ENCODE data around the gene WNT2B.
"Not testable (repeated sequence)": the region's sequence is repeated elsewhere in the genome, so short reads cannot be mapped to it uniquely, and the experiment has no call there.

WNT2B gene

DNA sequence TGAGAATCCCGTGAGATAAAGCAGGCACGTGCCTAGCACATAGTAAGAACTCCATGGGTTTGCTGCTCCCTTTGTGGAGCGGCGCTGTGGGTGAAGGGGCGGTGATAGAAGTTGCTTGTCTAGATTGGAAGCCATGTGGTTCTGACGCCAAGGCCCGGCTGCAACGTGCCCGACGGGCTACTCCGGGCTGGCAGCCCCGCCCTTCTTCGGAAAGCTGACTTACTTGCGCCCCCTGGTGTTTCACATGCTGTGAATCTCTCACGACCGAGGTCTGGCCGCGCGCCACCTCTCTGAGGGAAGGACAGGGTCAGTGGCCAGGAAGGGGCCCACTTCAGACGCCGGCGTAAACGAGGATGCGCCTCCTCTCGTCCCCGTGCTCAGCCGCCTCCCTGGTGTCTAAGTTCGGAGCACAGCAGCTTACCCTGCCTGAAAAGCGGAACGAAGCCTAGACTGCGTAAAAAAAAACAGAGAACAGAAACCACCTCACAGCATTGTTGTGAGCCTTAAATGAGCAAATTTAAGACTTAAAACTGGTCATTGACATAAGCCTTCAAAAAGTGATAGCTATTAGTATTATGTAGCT lies 42.6 kb upstream of the WNT2B start:
- H3K4me3 ChIP-seq (ENCODE audit: low read depth, low read length) = peak overlapping the region; percentile 15
- TF ChIP-seq, protein P1, sequence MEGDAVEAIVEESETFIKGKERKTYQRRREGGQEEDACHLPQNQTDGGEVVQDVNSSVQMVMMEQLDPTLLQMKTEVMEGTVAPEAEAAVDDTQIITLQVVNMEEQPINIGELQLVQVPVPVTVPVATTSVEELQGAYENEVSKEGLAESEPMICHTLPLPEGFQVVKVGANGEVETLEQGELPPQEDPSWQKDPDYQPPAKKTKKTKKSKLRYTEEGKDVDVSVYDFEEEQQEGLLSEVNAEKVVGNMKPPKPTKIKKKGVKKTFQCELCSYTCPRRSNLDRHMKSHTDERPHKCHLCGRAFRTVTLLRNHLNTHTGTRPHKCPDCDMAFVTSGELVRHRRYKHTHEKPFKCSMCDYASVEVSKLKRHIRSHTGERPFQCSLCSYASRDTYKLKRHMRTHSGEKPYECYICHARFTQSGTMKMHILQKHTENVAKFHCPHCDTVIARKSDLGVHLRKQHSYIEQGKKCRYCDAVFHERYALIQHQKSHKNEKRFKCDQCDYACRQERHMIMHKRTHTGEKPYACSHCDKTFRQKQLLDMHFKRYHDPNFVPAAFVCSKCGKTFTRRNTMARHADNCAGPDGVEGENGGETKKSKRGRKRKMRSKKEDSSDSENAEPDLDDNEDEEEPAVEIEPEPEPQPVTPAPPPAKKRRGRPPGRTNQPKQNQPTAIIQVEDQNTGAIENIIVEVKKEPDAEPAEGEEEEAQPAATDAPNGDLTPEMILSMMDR (IDR thresholded peaks at IDR 0.05; ENCODE audit: low read depth, low read length, missing control alignments) = peak; percentile 75

DNA sequence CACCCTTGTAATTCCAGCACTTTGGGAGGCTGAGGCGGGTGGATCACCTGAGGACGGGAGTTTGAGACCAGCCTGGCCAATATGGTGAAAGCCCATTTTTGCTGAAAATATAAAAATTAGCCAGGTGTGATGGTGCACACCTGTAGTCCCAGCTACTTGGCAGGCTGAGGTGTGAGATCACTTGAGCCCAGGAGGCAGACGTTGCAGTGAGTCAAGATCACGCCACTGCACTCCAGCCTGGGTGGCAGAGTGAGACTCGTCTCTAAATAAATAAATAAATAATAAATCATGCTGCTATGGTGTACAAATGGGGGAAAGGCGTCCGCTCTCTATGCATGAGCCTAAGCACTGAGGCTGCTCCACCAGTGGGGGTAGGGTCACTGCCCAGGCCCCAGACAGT lies 38.4 kb upstream of the WNT2B start:
- H3K4me3 ChIP-seq (ENCODE audit: low read depth, low read length); DNase-seq (ENCODE audit: low read depth): not testable (repeated sequence)

More for the DNA sequence above, 42.6 kb upstream of the WNT2B start:
- peak; percentile 93 for DNase-seq (ENCODE audit: low read depth)

DNA sequence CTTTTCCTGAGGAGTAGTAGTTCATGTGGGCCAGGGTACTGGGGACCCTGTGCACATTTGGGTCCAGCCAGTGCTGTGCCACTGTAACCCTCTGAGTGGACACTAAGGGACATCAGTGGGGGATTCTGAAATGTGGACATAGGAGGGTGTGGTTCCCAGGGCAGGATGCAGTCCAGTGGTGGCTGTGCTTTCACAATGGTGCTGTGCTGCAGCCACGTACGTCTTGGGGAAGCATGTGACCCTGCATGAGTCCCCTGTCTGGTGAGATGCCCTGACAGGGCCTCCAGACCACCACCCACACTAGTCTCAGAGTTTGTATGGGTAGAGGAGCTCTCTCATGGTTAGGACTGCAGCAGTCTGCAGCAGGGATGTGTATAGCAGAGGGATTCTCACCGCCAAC lies 37.8 kb upstream of the WNT2B start:
- no peak for DNase-seq (ENCODE audit: low read depth)
- TF ChIP-seq, protein P1 (IDR thresholded peaks at IDR 0.05; ENCODE audit: low read depth, low read length, missing control alignments) = no peak
- H3K4me3 ChIP-seq (ENCODE audit: low read depth, low read length) = no peak overlapping the region

DNA sequence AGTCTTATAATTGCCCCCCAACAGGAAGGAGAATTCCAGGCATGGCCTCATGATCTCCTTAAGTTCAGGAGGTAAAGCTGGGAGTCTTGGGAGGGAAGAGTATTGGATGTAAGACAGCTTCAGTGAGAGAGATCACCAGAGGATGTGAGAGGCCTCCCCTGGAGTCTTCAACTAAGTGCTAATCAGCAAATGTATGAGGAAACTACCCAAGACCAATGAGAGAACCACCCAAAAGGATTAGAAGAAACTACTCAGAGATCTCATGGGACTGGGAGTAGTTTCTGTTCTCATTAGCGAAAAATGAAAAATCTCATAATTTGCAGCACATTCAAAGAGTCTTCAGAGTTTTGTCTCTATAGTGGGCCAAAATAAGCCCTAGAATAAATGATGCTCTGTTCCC lies 36.6 kb upstream of the WNT2B start:
- DNase-seq (ENCODE audit: low read depth) = no peak
- TF ChIP-seq, protein P1 (IDR thresholded peaks at IDR 0.05; ENCODE audit: low read depth, low read length, missing control alignments) = no peak

DNA sequence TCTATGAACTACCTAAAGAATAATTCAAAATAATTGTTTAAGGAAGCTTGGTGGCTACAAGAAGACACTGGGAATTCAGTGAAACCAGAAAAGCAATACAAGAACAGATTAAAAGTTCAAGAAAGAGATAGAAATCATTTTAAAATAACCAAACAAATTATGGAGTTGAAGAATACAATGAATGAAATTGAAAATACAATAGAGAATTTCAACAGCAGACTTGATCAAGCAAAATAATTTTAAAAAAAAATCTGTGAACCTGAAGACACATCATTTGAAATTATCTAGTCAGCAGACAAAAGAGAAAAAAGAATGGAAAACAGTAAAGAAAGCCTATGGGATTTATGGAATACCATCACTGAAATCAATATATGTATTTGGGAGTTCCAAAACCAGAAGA lies 31.2 kb upstream of the WNT2B start:
- H3K4me3 ChIP-seq (ENCODE audit: low read depth, low read length) = no peak overlapping the region
- DNase-seq (ENCODE audit: low read depth) = no peak

More for the DNA sequence above, 36.6 kb upstream of the WNT2B start:
- H3K4me3 ChIP-seq (ENCODE audit: low read depth, low read length) = no peak overlapping the region

DNA sequence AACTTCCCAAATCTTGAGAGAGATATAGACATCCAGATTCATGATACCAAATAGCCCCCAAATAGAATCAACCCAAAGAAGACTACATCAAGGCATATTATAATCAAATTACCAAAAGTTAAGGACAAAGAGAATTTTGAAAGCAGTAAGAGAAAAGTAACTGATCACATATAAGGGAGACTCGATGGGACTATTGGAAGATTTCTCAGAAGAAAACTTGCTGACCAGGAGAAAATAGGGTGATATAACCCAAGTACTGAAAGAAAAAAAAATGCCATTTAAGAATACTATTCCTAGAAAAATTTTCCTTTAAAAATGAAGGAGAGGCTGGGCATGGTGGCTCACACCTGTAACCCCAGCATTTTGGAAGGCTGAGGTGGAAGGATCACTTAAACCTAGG lies 30.5 kb upstream of the WNT2B start:
- no peak for DNase-seq (ENCODE audit: low read depth)
- TF ChIP-seq, protein P1 (IDR thresholded peaks at IDR 0.05; ENCODE audit: low read depth, low read length, missing control alignments) = no peak
- no peak overlapping the region for H3K4me3 ChIP-seq (ENCODE audit: low read depth, low read length)

More for the DNA sequence above, 31.2 kb upstream of the WNT2B start:
- TF ChIP-seq, protein P1 (IDR thresholded peaks at IDR 0.05; ENCODE audit: low read depth, low read length, missing control alignments) = no peak

DNA sequence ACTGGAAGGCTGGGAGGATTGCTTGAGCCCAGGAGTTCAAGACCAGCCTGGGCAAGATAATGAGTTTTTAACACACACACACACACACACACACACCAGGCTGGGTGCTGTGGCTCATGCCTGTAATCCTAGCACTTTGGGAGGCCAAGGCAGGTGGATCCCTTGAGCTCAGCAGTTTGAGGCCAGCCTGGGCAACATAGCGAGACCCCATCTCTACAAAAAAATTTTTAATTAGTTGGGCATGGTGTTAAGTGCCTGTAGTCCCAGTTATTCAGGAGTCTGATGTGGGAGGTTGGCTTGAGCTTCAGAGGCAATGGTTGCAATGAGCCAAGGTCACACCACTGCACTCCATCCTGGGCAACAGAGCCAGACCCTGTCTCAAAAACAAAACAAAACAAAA lies 22.7 kb upstream of the WNT2B start:
- not testable (repeated sequence) for DNase-seq (ENCODE audit: low read depth); H3K4me3 ChIP-seq (ENCODE audit: low read depth, low read length)

DNA sequence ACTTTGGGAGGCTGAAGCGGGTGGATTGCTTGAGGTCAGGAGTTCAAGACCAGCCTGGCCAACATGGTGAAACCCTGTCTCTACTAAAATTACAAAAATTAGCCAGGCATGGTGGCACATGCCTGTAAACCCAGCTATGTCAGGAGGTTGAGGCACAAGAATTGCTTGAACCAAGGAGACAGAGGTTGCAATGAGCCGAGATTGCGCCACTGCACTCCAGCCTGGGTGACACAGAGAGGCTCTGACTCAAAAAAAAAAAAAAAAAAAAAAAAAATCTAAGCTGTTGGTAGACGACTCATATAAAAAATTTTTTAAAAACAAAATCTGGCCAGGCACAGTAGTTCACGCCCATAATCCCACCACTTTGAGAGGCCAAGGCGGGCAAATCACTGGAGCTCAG lies 21.1 kb upstream of the WNT2B start:
- not testable (repeated sequence) for H3K4me3 ChIP-seq (ENCODE audit: low read depth, low read length); DNase-seq (ENCODE audit: low read depth)

DNA sequence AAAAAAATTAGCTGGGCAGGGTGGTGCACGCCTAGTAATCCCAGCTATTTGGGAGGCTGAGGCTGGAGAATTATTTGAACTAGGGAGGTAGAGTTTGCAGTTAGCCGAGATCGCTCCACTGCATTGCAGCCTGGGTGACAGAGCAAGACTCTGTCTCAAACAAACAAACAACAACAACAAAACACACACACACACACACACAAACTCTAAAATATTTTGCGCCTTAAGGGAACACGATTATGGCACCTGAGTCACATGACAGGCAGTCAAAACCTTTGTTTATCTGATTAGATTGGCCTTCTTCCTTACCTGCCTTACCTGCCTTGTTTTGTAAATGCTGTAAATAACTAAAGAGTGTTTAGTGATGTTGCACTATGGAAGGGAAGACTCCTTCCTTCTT lies 20.6 kb upstream of the WNT2B start:
- H3K4me3 ChIP-seq (ENCODE audit: low read depth, low read length) = no peak overlapping the region
- TF ChIP-seq, protein P1 (IDR thresholded peaks at IDR 0.05; ENCODE audit: low read depth, low read length, missing control alignments) = no peak
- no peak for DNase-seq (ENCODE audit: low read depth)

Data from GM12864 (cell line).